ENCODE measurements around the gene KIF12. TPM values are rescaled to one million over a fixed set of nuclear protein-coding genes. Genes with fewer than 3 reads are reported as not detected.

Gene KIF12
- total RNA-seq, 1 donor from 2014 or later: not detected

GRCh38 chr9:114081441-114082016, 17.6 kb downstream of the KIF12 start:
- peaks cover 4% of the 10 kb centered on the region for H3K4me1 ChIP-seq
- no peak for DNase-seq

GRCh38 chr9:114080773-114081440, 18.2 kb downstream of the KIF12 start:
- no peak for DNase-seq
- Histone ChIP-seq H3K9me3 (replicated peaks) (no peaks in the 10 kb centered on the region), H3K27ac (replicated peaks) (no peak overlapping the region), H3K36me3 (no peaks in the 10 kb centered on the region), H3K4me3 (no peak overlapping the region), H3K27me3 (ENCODE audit: low read depth) (peaks cover 35% of the 10 kb centered on the region), H3K4me1 (peaks cover 4% of the 10 kb centered on the region)
- intact Hi-C loops (cut with micrococcal nuclease): loop anchor here (5.0 kb wide), 1 partner anchor 211 kb away; no protein-coding TSS in a partner anchor
- TF ChIP-seq CTCF (IDR thresholded peaks at IDR 0.05; ENCODE audit: borderline replicate concordance): no peak

More at GRCh38 chr9:114081441-114082016, 17.6 kb downstream of the KIF12 start:
- intact Hi-C loops (cut with micrococcal nuclease): loop anchor here (5.0 kb wide), 1 partner anchor 211 kb away; no protein-coding TSS in a partner anchor
- no peak for TF ChIP-seq CTCF (IDR thresholded peaks at IDR 0.05; ENCODE audit: borderline replicate concordance)
- Histone ChIP-seq H3K36me3 (no peaks in the 10 kb centered on the region), H3K27me3 (ENCODE audit: low read depth) (peaks cover 30% of the 10 kb centered on the region), H3K9me3 (replicated peaks) (no peaks in the 10 kb centered on the region), H3K4me3 (no peak overlapping the region), H3K27ac (replicated peaks) (no peak overlapping the region)

- no peak for DNase-seq
- Histone ChIP-seq H3K4me1 (peaks cover 4% of the 10 kb centered on the region), H3K9me3 (replicated peaks) (no peaks in the 10 kb centered on the region), H3K27ac (replicated peaks) (no peak overlapping the region), H3K4me3 (no peak overlapping the region), H3K36me3 (no peaks in the 10 kb centered on the region), H3K27me3 (ENCODE audit: low read depth) (peaks cover 30% of the 10 kb centered on the region)
- TF ChIP-seq CTCF (IDR thresholded peaks at IDR 0.05; ENCODE audit: borderline replicate concordance): no peak
- intact Hi-C loops (cut with micrococcal nuclease): loop anchor here (5.0 kb wide), 1 partner anchor 212 kb away; no protein-coding TSS in a partner anchor
These were observed 18.8 kb downstream of the KIF12 start for GRCh38 chr9:114080195-114080772.

- no peak overlapping the region for H3K4me3 ChIP-seq
- no peaks in the 10 kb centered on the region for H3K36me3 ChIP-seq
- no peak for DNase-seq
- TF ChIP-seq CTCF (IDR thresholded peaks at IDR 0.05; ENCODE audit: borderline replicate concordance): no peak
- no peaks in the 10 kb centered on the region for H3K9me3 ChIP-seq (replicated peaks)
- H3K4me1 ChIP-seq: peaks cover 4% of the 10 kb centered on the region
- no peak overlapping the region for H3K27ac ChIP-seq (replicated peaks)
- intact Hi-C loops (cut with micrococcal nuclease): no loop called here
- peaks cover 30% of the 10 kb centered on the region for H3K27me3 ChIP-seq (ENCODE audit: low read depth)
These were observed 20.3 kb downstream of the KIF12 start for GRCh38 chr9:114078781-114079156.

- DNase-seq: no peak
- Histone ChIP-seq H3K36me3 (no peaks in the 10 kb centered on the region), H3K4me3 (no peak within 1 kb of the TSS), H3K9me3 (replicated peaks) (no peaks in the 10 kb centered on the region), H3K27me3 (ENCODE audit: low read depth) (peaks cover 30% of the 10 kb centered on the region), H3K27ac (replicated peaks) (no peak within 1 kb of the TSS), H3K4me1 (peaks cover 4% of the 10 kb centered on the region)
- intact Hi-C loops (cut with micrococcal nuclease): no loop called here
- TF ChIP-seq CTCF (IDR thresholded peaks at IDR 0.05; ENCODE audit: borderline replicate concordance): no peak
These were observed 20.9 kb downstream of the KIF12 start, which contains the start of gene AMBP for GRCh38 chr9:114078021-114078780. Gene AMBP, minus strand, starts transcription at chr9:114078300. Its CDS starts 91 bp downstream, at chr9:114078209.
